Fibroblast of villous mesenchyme (primary cell): ENCODE data around the gene LSR. TPM values are rescaled to one million over a fixed set of nuclear protein-coding genes. Genes with fewer than 3 reads are reported as not detected.

Experiments used
- DNase-seq: peaks from one replicate; pipeline ENCODE4 v3.0.0-alpha.2; 2010; ENCODE audit warnings: low read depth
- H3K4me3 ChIP-seq: 2 replicates; pipeline ENCODE4 v1.5.1; 2011; ENCODE audit warnings: low read depth, mild to moderate bottlenecking, low read length
- total RNA-seq: library from RNA; depleted of rRNA; stranded (reverse); fragments of >200 nt; gene quantifications from 2 replicates; pipeline ENCODE4 v1.2.3, GENCODE V29; 2012
- TF ChIP-seq, protein P1 (sequence below): IDR thresholded peaks from 2 replicates; pipeline ENCODE4 v1.5.1; 2012; ENCODE audit warnings: low read depth, mild to moderate bottlenecking, low read length; ENCODE audit not compliant: insufficient read depth

LSR gene
- total RNA-seq, 1 donor = 0.86 TPM

- H3K4me3 ChIP-seq = no peak within 1 kb of the TSS
- DNase-seq = no peak
- TF ChIP-seq, protein P1, sequence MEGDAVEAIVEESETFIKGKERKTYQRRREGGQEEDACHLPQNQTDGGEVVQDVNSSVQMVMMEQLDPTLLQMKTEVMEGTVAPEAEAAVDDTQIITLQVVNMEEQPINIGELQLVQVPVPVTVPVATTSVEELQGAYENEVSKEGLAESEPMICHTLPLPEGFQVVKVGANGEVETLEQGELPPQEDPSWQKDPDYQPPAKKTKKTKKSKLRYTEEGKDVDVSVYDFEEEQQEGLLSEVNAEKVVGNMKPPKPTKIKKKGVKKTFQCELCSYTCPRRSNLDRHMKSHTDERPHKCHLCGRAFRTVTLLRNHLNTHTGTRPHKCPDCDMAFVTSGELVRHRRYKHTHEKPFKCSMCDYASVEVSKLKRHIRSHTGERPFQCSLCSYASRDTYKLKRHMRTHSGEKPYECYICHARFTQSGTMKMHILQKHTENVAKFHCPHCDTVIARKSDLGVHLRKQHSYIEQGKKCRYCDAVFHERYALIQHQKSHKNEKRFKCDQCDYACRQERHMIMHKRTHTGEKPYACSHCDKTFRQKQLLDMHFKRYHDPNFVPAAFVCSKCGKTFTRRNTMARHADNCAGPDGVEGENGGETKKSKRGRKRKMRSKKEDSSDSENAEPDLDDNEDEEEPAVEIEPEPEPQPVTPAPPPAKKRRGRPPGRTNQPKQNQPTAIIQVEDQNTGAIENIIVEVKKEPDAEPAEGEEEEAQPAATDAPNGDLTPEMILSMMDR = no peak
Observed at GRCh38 chr19:35291916-35292315, 43.1 kb downstream of the LSR start, which contains the start of gene MAG. TSS of gene MAG (plus strand) at chr19:35292161. CDS start at chr19:35295409, 3,248 bp downstream.

- DNase-seq = no peak
- TF ChIP-seq, protein P1 = no peak
- H3K4me3 ChIP-seq = no peak overlapping the region
Observed at GRCh38 chr19:35292421-35293362, 43.9 kb downstream of the LSR start.

DNA sequence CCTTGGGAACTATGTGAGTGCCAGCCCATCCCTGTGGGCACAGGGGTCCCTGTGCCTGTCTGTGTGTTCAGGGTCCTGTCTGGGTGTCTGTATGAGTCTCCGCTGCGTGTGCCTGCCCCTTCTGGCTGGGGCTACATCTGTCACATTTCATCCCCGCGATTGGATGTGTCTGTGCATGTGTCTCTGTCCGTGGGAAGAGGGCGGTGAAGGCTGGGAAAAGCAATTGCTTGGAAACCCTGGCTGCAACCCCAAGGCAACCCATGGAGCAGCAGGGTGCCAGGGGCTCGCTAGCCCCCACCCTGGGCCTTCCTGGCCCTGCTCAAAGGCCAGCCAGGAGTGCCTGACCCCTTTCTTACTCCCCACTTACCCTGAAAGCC, 44.5 kb downstream of the LSR start:
- H3K4me3 ChIP-seq = no peak overlapping the region
- TF ChIP-seq, protein P1 = no peak
- DNase-seq = no peak

- no peak overlapping the region for H3K4me3 ChIP-seq
- no peak for DNase-seq
- TF ChIP-seq, protein P1 = no peak
Observed at GRCh38 chr19:35293808-35294207, 45.0 kb downstream of the LSR start.

DNA sequence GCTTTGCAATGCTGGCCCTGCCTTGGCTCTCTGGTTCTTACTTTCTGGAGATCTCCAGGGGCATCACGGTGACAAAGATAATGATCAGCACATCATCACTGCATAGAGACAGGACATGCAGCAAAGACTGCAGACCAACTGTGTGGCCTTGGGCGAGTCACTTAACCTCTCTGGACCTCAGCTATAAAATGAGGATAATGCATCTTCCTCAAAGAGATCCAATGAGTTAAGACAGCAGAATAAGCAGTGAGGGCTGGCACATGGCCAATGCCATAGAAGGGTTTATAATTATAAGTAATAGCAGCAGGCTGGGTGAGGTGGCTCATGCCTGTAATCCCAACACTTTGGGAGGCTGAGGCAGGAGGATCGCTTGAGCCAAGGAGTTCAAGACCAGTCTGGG, 45.5 kb downstream of the LSR start:
- no peak for DNase-seq
- no peak overlapping the region for H3K4me3 ChIP-seq
- TF ChIP-seq, protein P1 = no peak

GRCh38 chr19:35294859-35295791, 46.3 kb downstream of the LSR start:
- no peak for DNase-seq
- TF ChIP-seq, protein P1 = no peak
- no peak overlapping the region for H3K4me3 ChIP-seq
